Measurements from ENCODE around the gene ETV5. TPM values are rescaled to one million over a fixed set of nuclear protein-coding genes. Genes with fewer than 3 reads are reported as not detected.

The ETV5 gene
- polyA plus RNA-seq, 1 of the 3 experiments (the other 2 are of a cell fraction): 20.9 TPM

DNA sequence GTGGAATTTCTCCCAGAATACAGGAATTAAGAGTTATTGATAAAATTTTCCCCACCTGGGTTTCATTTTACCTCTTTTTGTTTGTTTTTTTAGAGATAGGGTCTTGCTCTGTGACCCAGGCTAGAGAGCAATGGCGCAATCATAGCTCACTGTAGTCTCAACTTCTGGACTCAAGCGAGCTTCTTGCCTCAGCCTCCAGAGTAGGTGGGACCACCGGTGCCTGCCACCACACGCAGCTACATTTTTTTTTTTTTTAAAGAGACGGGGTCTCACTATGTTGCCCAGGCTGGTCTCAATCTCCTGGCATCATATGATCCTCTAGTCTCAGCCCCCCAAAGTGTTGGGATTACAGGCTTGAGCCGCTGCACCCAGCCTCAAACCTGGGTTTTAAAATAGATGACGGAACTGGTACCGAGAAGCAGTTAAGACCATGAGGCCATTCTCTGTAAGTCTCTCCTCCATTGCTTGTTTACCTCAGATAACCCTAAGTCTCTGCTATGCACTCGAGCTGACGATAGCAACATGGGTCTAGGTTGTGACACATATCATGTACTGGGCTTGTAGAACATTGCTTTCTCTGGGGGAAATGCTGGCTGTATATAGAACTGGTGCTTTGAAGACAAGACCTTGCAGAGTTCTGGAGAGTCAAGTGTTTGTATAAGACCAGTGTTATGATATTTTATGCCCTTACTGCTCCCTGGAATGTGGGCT, 16.4 kb downstream of the ETV5 start:
- Histone ChIP-seq H3K27ac (ENCODE audit: low read depth in 2 of 2, low read length in 1 of 2) (no peak overlapping the region), H3K27me3 (ENCODE audit: insufficient read depth) (no peaks in the 10 kb centered on the region), H3K9ac (no peak overlapping the region), H3K4me1 (ENCODE audit: control insufficient read depth in 1 of 2, insufficient read depth in 2 of 2, low read depth in 1 of 2, low read length in 1 of 2) (peaks cover 7 to 18% of the 10 kb centered on the region in 2 experiments; a peak in 3 of 4 replicates), H3K36me3 (replicated peaks in 1 of 2; ENCODE audit: control insufficient read depth in 1 of 2, insufficient read depth in 2 of 2, low read length in 1 of 2) (peaks cover 4 to 62% of the 10 kb centered on the region in 2 experiments), H2AFZ (ENCODE audit: low read depth) (no peak overlapping the region), H3K9me2 (no peaks in the 10 kb centered on the region), H3K4me3 (ENCODE audit: low read depth in 2 of 2, low read length in 1 of 2) (no peak overlapping the region), H3F3A (replicated peaks; ENCODE audit: insufficient read depth) (peaks cover 3% of the 10 kb centered on the region), H3K79me2 (ENCODE audit: insufficient read depth) (peaks cover 4% of the 10 kb centered on the region; the same call in 1 of the 2 replicates), H3K9me3 (no peaks in the 10 kb centered on the region), H4K20me1 (ENCODE audit: insufficient read depth) (no peaks in the 10 kb centered on the region), H3K4me2 (no peak overlapping the region)
- TF ChIP-seq, protein P1, sequence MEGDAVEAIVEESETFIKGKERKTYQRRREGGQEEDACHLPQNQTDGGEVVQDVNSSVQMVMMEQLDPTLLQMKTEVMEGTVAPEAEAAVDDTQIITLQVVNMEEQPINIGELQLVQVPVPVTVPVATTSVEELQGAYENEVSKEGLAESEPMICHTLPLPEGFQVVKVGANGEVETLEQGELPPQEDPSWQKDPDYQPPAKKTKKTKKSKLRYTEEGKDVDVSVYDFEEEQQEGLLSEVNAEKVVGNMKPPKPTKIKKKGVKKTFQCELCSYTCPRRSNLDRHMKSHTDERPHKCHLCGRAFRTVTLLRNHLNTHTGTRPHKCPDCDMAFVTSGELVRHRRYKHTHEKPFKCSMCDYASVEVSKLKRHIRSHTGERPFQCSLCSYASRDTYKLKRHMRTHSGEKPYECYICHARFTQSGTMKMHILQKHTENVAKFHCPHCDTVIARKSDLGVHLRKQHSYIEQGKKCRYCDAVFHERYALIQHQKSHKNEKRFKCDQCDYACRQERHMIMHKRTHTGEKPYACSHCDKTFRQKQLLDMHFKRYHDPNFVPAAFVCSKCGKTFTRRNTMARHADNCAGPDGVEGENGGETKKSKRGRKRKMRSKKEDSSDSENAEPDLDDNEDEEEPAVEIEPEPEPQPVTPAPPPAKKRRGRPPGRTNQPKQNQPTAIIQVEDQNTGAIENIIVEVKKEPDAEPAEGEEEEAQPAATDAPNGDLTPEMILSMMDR (IDR thresholded peaks at IDR 0.05): no peak
- TF ChIP-seq CHD2 (IDR thresholded peaks at IDR 0.05; ENCODE audit: low read length, partially characterized antibody) (no peak), RXRA (IDR thresholded peaks at IDR 0.05; ENCODE audit: borderline replicate concordance, low read depth) (no peak), NFIC (IDR thresholded peaks at IDR 0.05; ENCODE audit: borderline replicate concordance) (no peak), FOXJ3 (CRISPR knock-in tag; IDR thresholded peaks at IDR 0.05) (no peak), GATA2 (CRISPR knock-in tag; IDR thresholded peaks at IDR 0.05) (no peak), GABPA (IDR thresholded peaks at IDR 0.05; ENCODE audit: low read depth) (no peak), FOSL2 (IDR thresholded peaks at IDR 0.05; ENCODE audit: borderline replicate concordance, low read depth) (no peak)
- TF ChIP-seq, protein P2, sequence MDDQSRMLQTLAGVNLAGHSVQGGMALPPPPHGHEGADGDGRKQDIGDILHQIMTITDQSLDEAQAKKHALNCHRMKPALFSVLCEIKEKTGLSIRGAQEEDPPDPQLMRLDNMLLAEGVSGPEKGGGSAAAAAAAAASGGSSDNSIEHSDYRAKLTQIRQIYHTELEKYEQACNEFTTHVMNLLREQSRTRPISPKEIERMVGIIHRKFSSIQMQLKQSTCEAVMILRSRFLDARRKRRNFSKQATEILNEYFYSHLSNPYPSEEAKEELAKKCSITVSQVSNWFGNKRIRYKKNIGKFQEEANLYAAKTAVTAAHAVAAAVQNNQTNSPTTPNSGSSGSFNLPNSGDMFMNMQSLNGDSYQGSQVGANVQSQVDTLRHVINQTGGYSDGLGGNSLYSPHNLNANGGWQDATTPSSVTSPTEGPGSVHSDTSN (IDR thresholded peaks at IDR 0.05): no peak
- TF ChIP-seq, protein P3, sequence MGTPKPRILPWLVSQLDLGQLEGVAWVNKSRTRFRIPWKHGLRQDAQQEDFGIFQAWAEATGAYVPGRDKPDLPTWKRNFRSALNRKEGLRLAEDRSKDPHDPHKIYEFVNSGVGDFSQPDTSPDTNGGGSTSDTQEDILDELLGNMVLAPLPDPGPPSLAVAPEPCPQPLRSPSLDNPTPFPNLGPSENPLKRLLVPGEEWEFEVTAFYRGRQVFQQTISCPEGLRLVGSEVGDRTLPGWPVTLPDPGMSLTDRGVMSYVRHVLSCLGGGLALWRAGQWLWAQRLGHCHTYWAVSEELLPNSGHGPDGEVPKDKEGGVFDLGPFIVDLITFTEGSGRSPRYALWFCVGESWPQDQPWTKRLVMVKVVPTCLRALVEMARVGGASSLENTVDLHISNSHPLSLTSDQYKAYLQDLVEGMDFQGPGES (IDR thresholded peaks at IDR 0.05; ENCODE audit: low read depth, low read length): no peak
- CTCF ChIA-PET: interaction anchor here (0.7 kb wide), 1 partner anchor 163 kb away, joined by 3 read pairs; no protein-coding TSS in a partner anchor
- 96% methylated on average over 10 of the region's 10 CpGs for WGBS (ENCODE audit: low lambda C conversion rate)
- POLR2A ChIA-PET: interaction anchor here (0.6 kb wide), 1 partner anchor 30 kb away, joined by 4 read pairs; no protein-coding TSS in a partner anchor
- DNase-seq: no peak

DNA sequence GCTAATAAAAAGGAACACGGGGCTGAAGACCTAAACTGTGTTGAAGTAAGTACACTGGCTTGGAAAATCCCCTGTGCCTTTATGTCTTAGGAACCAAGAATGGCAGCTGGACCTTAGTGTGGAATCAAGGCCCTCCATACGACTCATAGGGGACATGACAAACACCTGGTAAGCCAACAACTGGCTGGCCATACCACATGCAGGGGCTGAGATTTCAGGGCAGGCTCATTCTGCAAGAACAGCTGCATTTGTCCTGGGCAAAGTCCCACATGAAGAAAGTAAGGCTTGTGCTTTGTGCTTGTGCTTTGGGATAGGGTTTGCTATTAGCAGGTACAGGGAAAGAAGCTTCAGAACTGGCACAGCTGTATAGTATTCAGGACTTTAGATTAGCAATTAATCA, 18.0 kb downstream of the ETV5 start:
- Histone ChIP-seq H3K79me2 (ENCODE audit: insufficient read depth) (no peaks in the 10 kb centered on the region), H3K27me3 (ENCODE audit: insufficient read depth) (no peaks in the 10 kb centered on the region), H3K4me2 (no peak overlapping the region), H3K4me3 (ENCODE audit: low read depth in 2 of 2, low read length in 1 of 2) (no peak overlapping the region), H3F3A (replicated peaks; ENCODE audit: insufficient read depth) (no peaks in the 10 kb centered on the region), H2AFZ (ENCODE audit: low read depth) (no peak overlapping the region), H4K20me1 (ENCODE audit: insufficient read depth) (no peaks in the 10 kb centered on the region), H3K9ac (no peak overlapping the region), H3K36me3 (replicated peaks in 1 of 2; ENCODE audit: control insufficient read depth in 1 of 2, insufficient read depth in 2 of 2, low read length in 1 of 2) (peaks cover 14 to 62% of the 10 kb centered on the region in 2 experiments), H3K4me1 (ENCODE audit: control insufficient read depth in 1 of 2, insufficient read depth in 2 of 2, low read depth in 1 of 2, low read length in 1 of 2) (peaks cover 0 to 8% of the 10 kb centered on the region in 2 experiments; a peak in 1 of 4 replicates), H3K9me3 (no peaks in the 10 kb centered on the region), H3K9me2 (no peaks in the 10 kb centered on the region), H3K27ac (ENCODE audit: low read depth in 2 of 2, low read length in 1 of 2) (no peak overlapping the region)
- ChIA-PET POLR2A (no interaction called here), CTCF (no interaction called here)
- TF ChIP-seq, protein P4, sequence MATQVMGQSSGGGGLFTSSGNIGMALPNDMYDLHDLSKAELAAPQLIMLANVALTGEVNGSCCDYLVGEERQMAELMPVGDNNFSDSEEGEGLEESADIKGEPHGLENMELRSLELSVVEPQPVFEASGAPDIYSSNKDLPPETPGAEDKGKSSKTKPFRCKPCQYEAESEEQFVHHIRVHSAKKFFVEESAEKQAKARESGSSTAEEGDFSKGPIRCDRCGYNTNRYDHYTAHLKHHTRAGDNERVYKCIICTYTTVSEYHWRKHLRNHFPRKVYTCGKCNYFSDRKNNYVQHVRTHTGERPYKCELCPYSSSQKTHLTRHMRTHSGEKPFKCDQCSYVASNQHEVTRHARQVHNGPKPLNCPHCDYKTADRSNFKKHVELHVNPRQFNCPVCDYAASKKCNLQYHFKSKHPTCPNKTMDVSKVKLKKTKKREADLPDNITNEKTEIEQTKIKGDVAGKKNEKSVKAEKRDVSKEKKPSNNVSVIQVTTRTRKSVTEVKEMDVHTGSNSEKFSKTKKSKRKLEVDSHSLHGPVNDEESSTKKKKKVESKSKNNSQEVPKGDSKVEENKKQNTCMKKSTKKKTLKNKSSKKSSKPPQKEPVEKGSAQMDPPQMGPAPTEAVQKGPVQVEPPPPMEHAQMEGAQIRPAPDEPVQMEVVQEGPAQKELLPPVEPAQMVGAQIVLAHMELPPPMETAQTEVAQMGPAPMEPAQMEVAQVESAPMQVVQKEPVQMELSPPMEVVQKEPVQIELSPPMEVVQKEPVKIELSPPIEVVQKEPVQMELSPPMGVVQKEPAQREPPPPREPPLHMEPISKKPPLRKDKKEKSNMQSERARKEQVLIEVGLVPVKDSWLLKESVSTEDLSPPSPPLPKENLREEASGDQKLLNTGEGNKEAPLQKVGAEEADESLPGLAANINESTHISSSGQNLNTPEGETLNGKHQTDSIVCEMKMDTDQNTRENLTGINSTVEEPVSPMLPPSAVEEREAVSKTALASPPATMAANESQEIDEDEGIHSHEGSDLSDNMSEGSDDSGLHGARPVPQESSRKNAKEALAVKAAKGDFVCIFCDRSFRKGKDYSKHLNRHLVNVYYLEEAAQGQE (IDR thresholded peaks at IDR 0.05; ENCODE audit: low read depth, low read length): no peak
- TF ChIP-seq JUND (IDR thresholded peaks at IDR 0.05): no peak
- no peak for TF ChIP-seq FOXM1 (IDR thresholded peaks at IDR 0.05; ENCODE audit: low read depth)
- no peak for TF ChIP-seq NRF1 (IDR thresholded peaks at IDR 0.05; ENCODE audit: low read depth, low read length)
- TF ChIP-seq, protein P1 (IDR thresholded peaks at IDR 0.05): no peak
- TF ChIP-seq FOXJ3 (CRISPR knock-in tag; IDR thresholded peaks at IDR 0.05): no peak
- no peak for TF ChIP-seq EP300 (IDR thresholded peaks at IDR 0.05; ENCODE audit: borderline replicate concordance in 1 of 2, low read depth in 1 of 2, low read length in 1 of 2)
- no peak for TF ChIP-seq TAF1 (IDR thresholded peaks at IDR 0.05; ENCODE audit: borderline replicate concordance, low read depth, low read length)
- no peak for DNase-seq
- WGBS (ENCODE audit: low lambda C conversion rate): 95% methylated on average over 2 of the region's 2 CpGs
